GM18909 (cell line): Measurements from ENCODE around the gene GHRH.

ENCODE experiments used
- ATAC-seq: cut with Tn5 transposase; IDR thresholded peaks from one replicate; pipeline ENCODE4 v1.9.1; 2021; ENCODE audit warnings: mild to moderate bottlenecking; ENCODE audit not compliant: unreplicated experiment, poor library complexity

The GHRH gene

GRCh38 chr20:37243076-37243936 is 18.3 kb downstream of the GHRH start:
- no peak for ATAC-seq

GRCh38 chr20:37242503-37242902 is 19.1 kb downstream of the GHRH start:
- ATAC-seq, result no peak

GRCh38 chr20:37240337-37241067 is 21.1 kb downstream of the GHRH start:
- no peak for ATAC-seq

- ATAC-seq, result no peak
Measured at GRCh38 chr20:37238935-37239451, 22.6 kb downstream of the GHRH start.

- no peak for ATAC-seq
Measured at GRCh38 chr20:37238426-37238825, 23.2 kb downstream of the GHRH start.

GRCh38 chr20:37237656-37238055 is 24.0 kb downstream of the GHRH start:
- ATAC-seq, result no peak

GRCh38 chr20:37236462-37236861 is 25.2 kb downstream of the GHRH start:
- ATAC-seq, result no peak

GRCh38 chr20:37235065-37235464 is 26.5 kb downstream of the GHRH start:
- no peak for ATAC-seq

GRCh38 chr20:37234254-37234581 is 27.4 kb downstream of the GHRH start:
- no peak for ATAC-seq

- ATAC-seq, result no peak
Measured at GRCh38 chr20:37233548-37234253, 27.9 kb downstream of the GHRH start.

- no peak for ATAC-seq
Measured at GRCh38 chr20:37231947-37232630, 29.5 kb downstream of the GHRH start.

GRCh38 chr20:37230200-37230599 is 31.4 kb downstream of the GHRH start:
- ATAC-seq, result no peak

- no peak for ATAC-seq
Measured at GRCh38 chr20:37229357-37229756, 32.3 kb downstream of the GHRH start.

GRCh38 chr20:37228656-37229055 is 33.0 kb downstream of the GHRH start:
- no peak for ATAC-seq

GRCh38 chr20:37228082-37228481 is 33.5 kb downstream of the GHRH start:
- no peak for ATAC-seq

- no peak for ATAC-seq
Measured at GRCh38 chr20:37226889-37227288, 34.7 kb downstream of the GHRH start.

- ATAC-seq, result no peak
Measured at GRCh38 chr20:37225146-37225545, 36.5 kb downstream of the GHRH start.

GRCh38 chr20:37223053-37223452 is 38.6 kb downstream of the GHRH start:
- no peak for ATAC-seq

GRCh38 chr20:37222086-37222485 is 39.5 kb downstream of the GHRH start:
- ATAC-seq, result no peak

GRCh38 chr20:37220731-37221130 is 40.9 kb downstream of the GHRH start:
- ATAC-seq, result no peak
